Natural killer cell (primary cell): Measurements from ENCODE around the gene ACSM2A. TPM values are rescaled to one million over a fixed set of nuclear protein-coding genes. Genes with fewer than 3 reads are reported as not detected.
"Not testable (repeated sequence)": the region's sequence is repeated elsewhere in the genome, so short reads cannot be mapped to it uniquely, and the experiment has no call there.

Experiments
- ATAC-seq, 3 donors: fragments of 150-1000 bp in 2 of 3; fragments of 200-7000 bp in 1 of 3; cut with Tn5 transposase; 1 replicate in 1 of 3; 2 replicates in 2 of 3; pipeline ENCODE4 v1.10.0; 2021; ENCODE audit warnings: mild to moderate bottlenecking in 2 of 3, moderate library complexity in 2 of 3
- DNase-seq, 2 donors: peaks; one replicate each; pipeline versions ENCODE4 v3.0.0 to v3.0.0-alpha.2; 2013 to 2021; ENCODE audit warnings: mixed read lengths in 1 of 2
- H3K27ac ChIP-seq: one replicate; pipeline ENCODE4 v1.5.1; 2013; ENCODE audit warnings: mild to moderate bottlenecking, low read length
- H3K27me3 ChIP-seq: one replicate; pipeline ENCODE4 v1.6.1; 2013; ENCODE audit warnings: low read length; ENCODE audit not compliant: control insufficient read depth, insufficient read depth
- H3K36me3 ChIP-seq: one replicate; pipeline ENCODE4 v1.6.1; 2013; ENCODE audit warnings: low read length; ENCODE audit not compliant: control insufficient read depth, insufficient read depth
- H3K4me1 ChIP-seq: one replicate; pipeline ENCODE4 v1.6.1; 2013; ENCODE audit warnings: low read length; ENCODE audit not compliant: control insufficient read depth, insufficient read depth
- H3K4me3 ChIP-seq: one replicate; pipeline ENCODE4 v1.5.1; 2013; ENCODE audit warnings: low read length
- H3K9me3 ChIP-seq: one replicate; pipeline ENCODE4 v1.6.1; 2013; ENCODE audit warnings: low read length; ENCODE audit not compliant: control insufficient read depth, insufficient read depth
- H3K27ac Mint-ChIP-seq, 2 donors: one replicate each; pipeline ENCODE4 v1.8.0; 2022; ENCODE audit warnings: mild to moderate bottlenecking in 2 of 2, mixed read lengths in 2 of 2, moderate library complexity in 1 of 2
- H3K27me3 Mint-ChIP-seq, 2 donors: one replicate each; pipeline ENCODE4 v1.8.0; 2022; ENCODE audit warnings: low read depth in 2 of 2, mixed read lengths in 2 of 2
- H3K36me3 Mint-ChIP-seq: one replicate; pipeline ENCODE4 v1.8.0; 2022; ENCODE audit warnings: mixed read lengths
- H3K4me1 Mint-ChIP-seq, 2 donors: one replicate each; pipeline ENCODE4 v1.8.0; 2022; ENCODE audit warnings: mixed read lengths in 2 of 2
- H3K4me3 Mint-ChIP-seq: one replicate; pipeline ENCODE4 v1.8.0; 2022; ENCODE audit warnings: mild to moderate bottlenecking, moderate library complexity, mixed read lengths
- H3K9me3 Mint-ChIP-seq, 2 donors: one replicate each; pipeline ENCODE4 v1.8.0; 2022; ENCODE audit warnings: mixed read lengths in 2 of 2
- CTCF ChIP-seq: fragments of 200-600 bp; IDR thresholded peaks from one replicate; pipeline ENCODE4 v1.8.0; 2022; ENCODE audit warnings: antibody characterized with exemption
- WGBS: methylation state at CpG from one replicate; pipeline ENCODE4 v1.1.7; 2013; ENCODE audit warnings: missing lambda C conversion rate; ENCODE audit not compliant: insufficient coverage; 5-methylcytosine and 5-hydroxymethylcytosine counted together
- intact Hi-C: fragments of 100-400 bp; cut with micrococcal nuclease; formaldehyde crosslinking; loops from one replicate; pipeline ENCODE4 v1.14.2; 2022
- total RNA-seq, 4 donors: library from RNA; stranded (reverse); fragments of 120-200 nt in 1 of 4; gene quantifications; one replicate each; pipeline versions ENCODE4 v1.2.3 to v1.2.4, GENCODE V29; 2013 to 2022

The ACSM2A gene
- total RNA-seq, 3 donors from 2014 or later (not counting 1 experiment from before 2014, with no cell fraction given): not detected

GRCh38 chr16:20485408-20485807 lies 34.1 kb downstream of the ACSM2A start:
- intact Hi-C loops: no loop called here
- Mint-ChIP-seq H3K27ac (no peak overlapping the region), H3K4me1 (no peaks in the 10 kb centered on the region), H3K27me3 (peaks cover 0 to 7% of the 10 kb centered on the region in 2 donors), H3K36me3 (no peaks in the 10 kb centered on the region), H3K4me3 (no peak overlapping the region), H3K9me3 (peaks cover 2 to 3% of the 10 kb centered on the region in 2 donors)
- H3K27me3 ChIP-seq: no peaks in the 10 kb centered on the region
- no peak overlapping the region for H3K27ac ChIP-seq
- no peak for TF ChIP-seq CTCF
- no peak overlapping the region for H3K4me3 ChIP-seq
- no CpG with 5 or more reads among the region's 1 CpG for WGBS
- no peaks in the 10 kb centered on the region for H3K4me1 ChIP-seq
- no peak for ATAC-seq
- no peak for DNase-seq
- H3K36me3 ChIP-seq: no peaks in the 10 kb centered on the region
- H3K9me3 ChIP-seq: no peaks in the 10 kb centered on the region

GRCh38 chr16:20490994-20491393 lies 39.7 kb downstream of the ACSM2A start:
- H3K4me1 ChIP-seq, H3K27me3 Mint-ChIP-seq, H3K4me3 Mint-ChIP-seq, H3K36me3 ChIP-seq, H3K4me3 ChIP-seq, DNase-seq, H3K27me3 ChIP-seq, H3K36me3 Mint-ChIP-seq, H3K4me1 Mint-ChIP-seq, H3K9me3 Mint-ChIP-seq, H3K9me3 ChIP-seq, H3K27ac Mint-ChIP-seq, H3K27ac ChIP-seq, ATAC-seq, intact Hi-C loops: not testable (repeated sequence)
- WGBS: no CpG with 5 or more reads among the region's 3 CpGs

- ATAC-seq, H3K36me3 ChIP-seq, H3K9me3 ChIP-seq, H3K27me3 Mint-ChIP-seq, intact Hi-C loops, H3K4me1 ChIP-seq, H3K27ac ChIP-seq, H3K36me3 Mint-ChIP-seq, H3K27ac Mint-ChIP-seq, H3K4me3 ChIP-seq, DNase-seq, H3K4me3 Mint-ChIP-seq, H3K27me3 ChIP-seq, H3K9me3 Mint-ChIP-seq, H3K4me1 Mint-ChIP-seq: not testable (repeated sequence)
- WGBS: no CpG with 5 or more reads among the region's 11 CpGs
Measured at GRCh38 chr16:20491448-20491847, 40.1 kb downstream of the ACSM2A start.

GRCh38 chr16:20504418-20504817 lies 53.1 kb downstream of the ACSM2A start:
- intact Hi-C loops: no loop called here
- no peaks in the 10 kb centered on the region for H3K4me1 Mint-ChIP-seq
- ATAC-seq: no peak

More at GRCh38 chr16:20504418-20504817, 53.1 kb downstream of the ACSM2A start:
- no peaks in the 10 kb centered on the region for H3K27me3 ChIP-seq
- no peaks in the 10 kb centered on the region for H3K36me3 ChIP-seq
- TF ChIP-seq CTCF: no peak
- 61% methylated on average over 1 of the region's 1 CpG for WGBS
- Mint-ChIP-seq H3K9me3 (peaks cover 0 to 3% of the 10 kb centered on the region in 2 donors), H3K27ac (no peak overlapping the region), H3K36me3 (no peaks in the 10 kb centered on the region), H3K4me3 (no peak overlapping the region), H3K27me3 (no peaks in the 10 kb centered on the region)
- DNase-seq: no peak
- no peak overlapping the region for H3K27ac ChIP-seq
- peaks cover 8% of the 10 kb centered on the region for H3K9me3 ChIP-seq
- no peaks in the 10 kb centered on the region for H3K4me1 ChIP-seq
- H3K4me3 ChIP-seq: no peak overlapping the region
